NCI-H774 (cell line): ENCODE measurements around the gene CAMKV.

ENCODE experiments used
- DNase-seq: peaks from one replicate; lab custom pipeline; 2025; lab: John Stamatoyannopoulos, UW

CAMKV gene

DNA sequence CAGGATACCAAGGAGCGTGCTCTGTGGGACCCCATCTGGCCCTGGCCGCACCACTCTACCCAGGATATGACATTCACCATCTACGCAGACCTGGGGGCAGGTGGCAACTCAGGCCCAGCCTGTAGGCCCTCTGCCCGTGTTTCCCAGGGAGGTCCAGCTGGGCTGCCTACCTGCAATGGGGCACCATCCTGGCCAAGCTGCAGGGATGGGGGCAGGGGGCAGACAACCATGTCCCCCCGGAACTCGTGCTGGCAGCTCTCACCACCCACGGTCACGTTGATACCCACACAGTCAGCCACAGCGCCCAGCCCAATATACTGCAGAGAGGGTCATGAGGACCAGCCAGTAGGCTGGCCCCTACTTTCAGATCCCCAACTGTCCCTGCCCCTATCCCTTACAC, 26.1 kb upstream of the CAMKV start:
- DNase-seq, result no peak

DNA sequence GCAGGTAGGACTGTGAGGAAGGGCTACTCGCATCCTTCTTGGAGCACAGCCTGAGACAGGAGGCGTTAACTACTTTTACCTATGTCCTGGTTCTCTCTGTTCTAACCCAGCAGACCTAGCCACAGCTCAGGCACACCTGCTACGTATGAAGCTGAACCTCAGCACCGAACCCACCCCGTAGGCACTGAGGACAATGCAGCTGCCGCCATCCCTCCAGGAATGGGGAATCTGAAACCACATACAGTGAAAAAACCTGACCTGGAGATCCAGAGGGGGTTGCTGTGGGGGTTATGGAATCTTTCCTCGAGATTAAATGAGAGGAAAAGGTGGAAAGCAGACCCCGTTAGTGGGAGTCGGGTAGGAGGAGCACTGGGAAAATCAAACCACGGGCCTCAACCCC, 19.6 kb upstream of the CAMKV start:
- no peak for DNase-seq

DNA sequence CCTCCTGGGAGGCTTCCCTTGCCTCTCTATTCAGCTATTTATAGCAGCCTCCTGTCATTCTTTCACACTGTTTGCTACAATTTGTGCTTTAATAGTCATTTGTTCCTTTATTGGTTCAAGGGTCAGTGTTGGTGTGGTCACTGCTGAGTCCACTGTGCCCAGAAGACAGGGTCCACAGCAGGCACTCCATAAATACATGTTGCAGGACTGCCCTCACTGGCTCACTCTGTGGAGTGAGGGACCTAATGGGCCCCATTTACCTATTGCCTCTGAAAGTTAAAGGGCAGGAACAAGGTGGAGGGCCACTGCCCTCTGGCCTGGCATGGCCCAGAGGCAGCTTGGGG, 17.2 kb upstream of the CAMKV start:
- DNase-seq, result no peak

DNA sequence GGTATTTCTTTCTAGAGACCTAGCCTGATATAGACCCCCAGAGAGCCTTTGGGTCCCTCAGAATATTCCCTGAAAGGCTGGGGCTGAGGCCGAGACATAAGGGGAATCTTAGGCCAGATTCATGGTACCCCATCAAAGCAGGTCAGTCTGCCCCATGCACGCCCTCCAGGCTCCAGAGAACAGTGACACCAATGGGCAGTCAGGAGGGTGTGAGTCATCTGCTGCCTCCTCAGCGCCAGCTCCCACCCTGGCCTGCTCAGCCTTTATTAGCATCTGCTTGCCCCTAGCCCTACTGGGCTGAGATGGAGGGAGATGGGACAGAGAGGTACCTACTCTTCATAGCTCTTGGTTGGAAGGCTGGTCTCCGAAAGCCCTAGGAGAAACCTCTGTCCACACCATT, 14.3 kb upstream of the CAMKV start:
- no peak for DNase-seq

DNA sequence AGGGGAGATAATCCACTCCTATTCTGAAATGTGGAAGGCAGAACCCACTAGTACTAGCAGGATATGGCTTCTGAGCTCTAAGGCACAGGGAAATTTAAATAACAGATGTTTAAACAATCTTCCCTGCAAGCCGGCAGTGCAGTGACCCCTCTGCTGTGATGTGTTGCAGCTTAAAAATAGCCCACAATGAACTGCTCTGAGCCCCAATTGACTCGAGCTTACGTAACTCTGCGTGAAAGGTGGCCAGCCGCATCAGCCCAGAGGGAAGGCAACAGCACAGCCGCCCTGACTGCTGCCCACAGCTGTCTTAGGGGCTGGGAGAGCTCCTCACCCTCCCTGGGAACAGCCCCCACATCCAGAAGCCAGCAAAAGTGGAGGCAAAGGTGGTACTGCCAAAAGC, 12.5 kb upstream of the CAMKV start:
- DNase-seq, result no peak

DNA sequence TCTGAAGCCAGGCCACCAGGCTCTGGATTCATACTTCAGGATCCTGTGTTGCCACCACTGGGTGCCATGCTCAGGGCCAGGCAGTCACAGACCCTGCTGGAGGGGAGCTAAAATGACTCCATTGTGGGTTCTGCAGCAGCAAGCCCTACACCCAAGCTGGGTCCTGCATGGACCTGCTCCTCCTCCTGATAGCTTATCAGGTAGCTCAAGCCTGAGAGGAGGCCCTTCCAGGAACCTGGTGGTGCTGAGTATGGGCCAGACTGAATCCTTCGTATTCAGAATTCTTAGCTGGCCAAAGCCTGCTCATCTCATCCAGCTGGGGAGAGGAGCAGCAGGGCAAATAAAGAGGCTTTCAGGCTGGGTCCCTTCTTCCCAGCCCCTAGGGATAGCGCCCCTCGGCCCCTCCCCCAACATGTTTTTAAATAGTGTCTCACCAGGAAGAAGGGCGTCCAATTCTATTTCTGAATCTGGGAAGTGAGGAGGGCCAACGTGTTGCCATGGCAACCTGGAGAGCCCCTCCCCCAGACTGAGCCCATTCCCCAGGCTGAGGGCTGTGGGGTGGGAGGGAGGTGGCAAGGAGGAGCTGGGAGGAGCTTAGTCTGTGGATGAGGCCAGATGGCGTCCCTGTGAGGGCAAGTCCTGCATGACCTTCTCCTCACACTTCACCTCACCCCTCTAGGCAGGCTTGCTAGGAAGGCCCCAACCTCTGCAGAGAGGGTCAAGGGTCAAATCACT, 11.0 kb upstream of the CAMKV start:
- DNase-seq, result no peak

DNA sequence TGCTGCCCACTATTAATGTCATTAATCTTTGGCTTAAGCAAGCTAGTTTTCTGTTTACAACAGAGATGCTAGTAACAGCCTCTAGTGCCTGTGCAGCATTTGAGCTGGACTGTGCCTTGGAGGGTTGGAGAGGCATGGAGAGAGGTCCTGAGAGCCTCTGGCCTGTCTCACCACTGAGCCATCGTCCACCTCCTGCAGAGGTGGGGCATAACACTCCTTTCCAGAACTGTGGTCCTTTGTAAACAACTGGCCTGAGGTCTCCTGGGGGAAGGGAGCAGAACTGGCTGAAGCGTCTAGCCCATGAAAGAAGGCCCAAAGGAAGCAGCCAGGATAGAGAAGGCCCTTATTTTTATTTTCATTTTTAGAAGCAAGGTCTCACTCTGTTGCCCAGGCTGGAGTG, 10.0 kb upstream of the CAMKV start:
- no peak for DNase-seq

DNA sequence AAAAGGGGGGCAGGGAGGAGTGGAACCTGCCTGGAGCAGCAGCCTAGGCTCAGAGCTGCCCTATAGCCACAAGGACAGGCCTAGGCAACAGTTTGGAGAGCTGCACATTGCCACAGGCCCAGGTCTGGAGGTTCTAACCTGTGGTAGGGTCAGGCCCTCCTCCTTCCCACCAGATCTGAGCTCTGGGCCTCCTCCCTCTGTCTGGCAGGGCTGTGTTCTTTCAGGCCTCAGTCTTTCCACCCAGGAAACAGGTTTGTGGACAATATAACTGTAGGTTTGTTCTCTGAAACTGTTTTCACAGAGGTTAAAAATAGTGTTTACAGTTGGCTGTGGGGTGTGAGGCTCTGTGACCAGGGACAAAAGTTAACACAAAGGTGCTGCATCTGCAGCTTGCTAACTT, 9.0 kb upstream of the CAMKV start:
- no peak for DNase-seq

DNA sequence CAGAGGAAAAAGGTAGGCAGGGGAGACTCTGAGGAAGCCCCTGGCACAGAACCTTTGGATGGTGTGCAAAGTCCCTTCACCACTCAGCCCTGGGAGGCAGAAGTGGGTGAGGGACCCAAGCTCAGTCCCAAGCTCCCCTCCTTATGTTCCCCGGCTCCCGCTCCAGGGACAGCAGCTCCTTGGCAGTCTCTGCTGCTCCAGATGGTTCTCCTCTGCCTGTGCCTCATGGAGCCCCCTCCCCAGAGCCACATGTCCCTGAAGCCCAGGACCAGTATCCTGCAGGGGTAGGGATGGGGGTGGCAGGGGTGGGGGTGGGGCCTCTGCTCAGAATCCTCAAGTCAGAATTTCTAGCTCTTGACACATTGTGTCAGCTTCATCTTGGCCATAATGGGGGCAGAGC, 8.0 kb upstream of the CAMKV start:
- DNase-seq, result no peak

DNA sequence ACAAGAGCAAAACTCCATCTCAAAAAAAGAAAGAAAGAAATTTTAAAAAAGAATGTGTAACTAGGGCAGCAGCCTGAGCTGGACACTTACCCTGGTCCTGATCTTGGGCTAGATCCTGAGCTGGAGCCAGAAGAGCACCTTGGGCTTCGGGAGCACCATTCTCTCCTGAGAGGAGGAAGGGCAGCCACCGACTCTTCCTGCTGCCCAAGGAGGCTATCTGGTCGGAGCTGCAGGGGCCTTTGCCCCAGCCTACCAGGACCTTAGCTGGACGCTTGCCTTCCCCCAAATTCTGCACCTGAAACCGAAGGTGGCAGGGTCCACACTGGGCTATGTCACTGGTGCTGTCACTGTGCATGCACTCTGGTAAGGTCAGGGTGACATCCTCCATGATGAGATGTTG, 6.9 kb upstream of the CAMKV start:
- no peak for DNase-seq

DNA sequence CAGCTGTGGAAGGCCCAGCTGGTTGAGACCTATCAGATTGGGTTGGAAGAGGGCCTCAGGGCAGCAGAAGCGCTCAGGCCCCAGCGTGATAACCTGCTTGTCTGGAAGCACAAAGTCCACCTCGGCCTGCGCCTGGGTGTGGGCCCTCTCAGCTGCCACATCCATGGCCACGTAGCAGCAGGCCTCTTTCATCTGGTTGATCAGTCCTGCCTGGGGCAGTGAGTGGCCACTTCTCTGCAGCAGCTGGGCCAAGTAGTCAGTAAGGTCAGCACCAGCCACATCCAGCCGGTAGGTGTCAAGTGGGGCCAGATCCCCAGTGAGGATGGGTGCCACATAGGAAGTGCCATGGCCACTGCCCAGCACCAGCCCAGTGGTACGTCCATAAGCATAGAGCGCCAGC, 3.9 kb upstream of the CAMKV start:
- DNase-seq, result no peak

DNA sequence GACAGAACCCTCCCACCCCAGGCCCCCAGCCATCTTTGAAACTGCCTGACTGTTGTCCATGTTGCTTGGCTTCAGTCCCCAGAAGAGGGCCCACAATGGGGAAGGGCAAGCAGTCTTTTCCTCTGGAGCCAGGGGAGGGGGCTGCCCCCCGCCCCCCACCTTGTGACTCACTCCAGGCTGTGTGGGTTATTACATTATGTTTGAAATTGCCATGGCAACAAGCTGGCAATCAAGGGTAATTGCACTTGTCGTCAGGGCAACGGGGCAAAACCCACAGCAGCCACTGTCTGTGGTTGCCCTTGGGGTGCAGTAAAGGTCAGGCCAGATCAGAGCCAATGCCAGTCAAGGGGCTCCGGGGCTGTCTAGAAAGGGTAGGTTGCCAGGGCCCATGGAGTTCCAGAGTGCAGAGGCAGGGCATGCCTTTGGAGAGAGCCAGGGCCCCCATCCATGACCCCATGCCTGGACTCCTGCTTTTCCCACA, 3.1 kb upstream of the CAMKV start:
- DNase-seq, result no peak

DNA sequence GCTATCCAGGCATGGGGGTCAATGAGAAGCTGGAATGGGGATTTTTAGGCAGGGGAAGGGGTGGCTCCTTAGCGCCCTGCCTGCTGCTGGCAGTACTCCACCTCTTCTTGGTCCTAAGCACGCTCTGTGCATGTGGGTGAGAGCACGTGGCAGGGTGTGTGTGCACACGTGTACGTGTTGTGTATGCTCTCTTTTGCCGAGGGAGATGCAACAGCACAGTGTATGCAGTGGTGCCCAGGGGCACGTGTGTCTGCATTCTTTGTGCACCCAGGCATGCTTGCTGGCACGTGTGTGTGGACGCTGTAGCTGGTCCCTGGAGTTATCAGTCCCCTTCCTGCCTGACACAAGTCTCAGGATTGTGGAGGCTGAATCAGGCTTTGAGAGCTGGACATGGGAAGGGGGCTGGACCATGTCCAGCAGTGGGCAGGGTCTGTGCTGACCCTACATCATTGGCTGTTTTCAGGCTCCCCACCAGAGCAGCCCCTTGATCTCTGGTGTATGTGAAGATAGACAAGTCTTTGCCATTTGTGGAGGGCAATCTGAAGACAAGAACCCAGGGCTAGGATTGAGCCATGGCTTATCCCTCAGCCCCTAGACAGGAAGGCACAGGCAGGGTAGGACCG, 1.9 kb upstream of the CAMKV start:
- DNase-seq, result no peak

DNA sequence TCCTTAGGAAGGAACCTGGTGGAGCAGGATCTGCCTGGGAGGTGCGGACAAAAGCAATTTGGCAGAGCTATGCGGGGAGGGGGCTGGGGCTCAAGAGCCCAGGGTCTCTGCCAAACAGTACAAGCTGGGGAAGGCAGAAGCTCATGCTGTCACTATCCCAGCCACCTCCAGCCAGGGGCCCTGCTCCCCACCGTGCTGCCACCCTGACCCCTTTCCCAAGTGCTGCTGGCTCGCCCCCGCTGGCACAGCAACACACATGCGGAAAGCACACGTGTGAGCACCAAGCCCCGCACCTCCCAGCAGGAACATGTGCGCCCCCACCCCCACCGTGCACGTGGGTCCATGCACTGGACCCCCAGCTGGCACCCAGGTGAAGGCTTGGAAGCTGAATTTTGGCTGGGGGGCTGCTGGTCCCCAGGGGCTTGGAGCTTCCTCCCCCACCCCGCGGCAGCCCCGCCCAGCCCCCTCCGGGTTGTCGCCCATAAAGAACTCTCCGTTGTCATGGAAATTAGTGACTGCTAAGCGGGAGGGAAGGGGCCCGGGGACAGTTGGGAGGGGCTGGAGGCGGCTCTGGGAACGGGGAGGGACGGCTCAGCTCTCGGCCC, 742 bp downstream of the CAMKV start:
- DNase-seq, result no peak

DNA sequence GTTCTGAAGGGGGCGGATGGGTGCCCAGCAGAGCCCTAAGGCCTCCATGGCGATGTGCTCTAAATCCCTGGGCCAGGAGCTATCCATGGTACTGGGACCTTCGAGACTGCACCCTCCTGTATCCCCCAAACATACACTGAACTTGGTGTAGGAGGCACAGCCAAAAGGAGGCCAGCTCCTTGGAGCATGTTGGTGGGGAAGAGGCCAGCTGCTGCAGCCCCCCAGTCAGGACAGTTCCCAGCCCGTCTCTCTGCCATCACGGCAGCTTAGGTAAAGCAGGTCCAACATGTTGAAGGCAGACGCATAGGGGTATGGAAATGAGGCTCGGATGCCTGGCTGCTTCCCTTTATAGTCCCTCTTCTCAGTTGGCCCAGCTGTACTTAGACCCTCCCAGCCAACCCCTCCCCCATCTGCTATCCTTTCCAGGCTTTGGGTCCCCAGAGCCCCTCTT, 1.8 kb downstream of the CAMKV start:
- no peak for DNase-seq

DNA sequence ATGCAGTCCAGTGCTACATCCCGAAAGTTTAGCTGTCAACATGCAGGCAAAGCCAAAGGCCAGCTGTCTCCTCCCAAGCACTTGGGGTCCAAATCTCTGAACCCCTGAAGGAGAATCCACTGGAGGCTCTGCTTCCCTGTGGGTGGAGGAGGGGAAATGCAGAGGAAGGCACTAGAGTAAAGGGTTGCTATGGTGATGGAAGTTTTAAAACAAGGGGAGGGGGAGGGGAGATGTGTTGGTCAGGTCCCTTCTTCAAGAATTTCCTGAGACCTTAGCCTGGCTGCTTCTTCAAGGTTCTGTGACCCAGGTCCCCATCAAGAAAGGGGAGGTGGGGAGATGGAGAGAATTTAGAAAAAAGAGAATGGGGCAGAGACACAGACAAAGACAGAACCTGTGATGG, 2.3 kb downstream of the CAMKV start:
- DNase-seq, result no peak

DNA sequence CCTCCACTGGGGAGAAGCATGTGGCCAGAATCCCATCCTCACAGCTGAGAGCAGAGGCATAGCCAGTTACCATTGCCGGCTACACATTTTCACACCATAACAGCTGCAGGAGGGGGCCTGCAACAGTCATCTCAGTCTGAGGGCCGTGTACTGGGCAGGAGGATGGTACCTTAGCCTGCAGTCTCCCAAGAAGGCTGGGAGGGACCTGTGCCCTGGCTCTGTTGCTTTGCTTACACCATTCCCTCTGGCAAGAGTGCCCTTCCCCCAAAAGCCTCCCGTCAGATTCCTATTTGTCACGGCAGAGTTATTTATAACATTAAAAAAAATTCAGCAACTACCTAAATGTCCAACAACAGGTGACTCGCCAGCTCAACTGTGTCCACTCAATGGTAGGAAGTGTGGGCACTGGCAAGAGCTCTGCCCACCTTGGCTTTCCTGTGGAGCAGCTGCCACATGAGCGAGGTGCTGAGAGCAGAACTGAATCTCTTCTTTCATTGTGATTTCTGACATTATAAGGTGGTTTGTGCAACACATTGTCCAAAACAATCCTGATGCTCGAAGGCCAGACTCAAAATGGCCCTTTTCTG, 4.4 kb downstream of the CAMKV start:
- DNase-seq, result no peak

DNA sequence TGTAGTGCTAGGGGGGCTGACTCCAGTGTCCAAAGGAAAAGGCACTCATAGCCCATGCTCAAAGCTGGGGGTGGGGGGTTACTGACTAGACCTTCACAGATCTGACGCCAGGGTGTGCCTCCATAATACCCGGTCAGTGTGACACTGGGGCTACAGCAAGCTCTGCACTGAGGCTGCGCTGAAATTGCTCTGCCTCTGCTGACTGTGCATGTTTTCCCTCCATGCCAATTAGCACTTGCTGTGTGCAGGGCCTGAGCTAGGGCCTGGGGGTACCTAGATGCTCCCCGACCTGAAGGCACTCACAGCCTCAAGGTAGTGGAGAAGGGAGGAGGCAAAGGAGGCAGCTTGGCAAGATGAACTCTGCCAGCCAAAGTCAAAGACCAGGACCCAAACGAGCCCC, 5.2 kb downstream of the CAMKV start:
- DNase-seq, result no peak

DNA sequence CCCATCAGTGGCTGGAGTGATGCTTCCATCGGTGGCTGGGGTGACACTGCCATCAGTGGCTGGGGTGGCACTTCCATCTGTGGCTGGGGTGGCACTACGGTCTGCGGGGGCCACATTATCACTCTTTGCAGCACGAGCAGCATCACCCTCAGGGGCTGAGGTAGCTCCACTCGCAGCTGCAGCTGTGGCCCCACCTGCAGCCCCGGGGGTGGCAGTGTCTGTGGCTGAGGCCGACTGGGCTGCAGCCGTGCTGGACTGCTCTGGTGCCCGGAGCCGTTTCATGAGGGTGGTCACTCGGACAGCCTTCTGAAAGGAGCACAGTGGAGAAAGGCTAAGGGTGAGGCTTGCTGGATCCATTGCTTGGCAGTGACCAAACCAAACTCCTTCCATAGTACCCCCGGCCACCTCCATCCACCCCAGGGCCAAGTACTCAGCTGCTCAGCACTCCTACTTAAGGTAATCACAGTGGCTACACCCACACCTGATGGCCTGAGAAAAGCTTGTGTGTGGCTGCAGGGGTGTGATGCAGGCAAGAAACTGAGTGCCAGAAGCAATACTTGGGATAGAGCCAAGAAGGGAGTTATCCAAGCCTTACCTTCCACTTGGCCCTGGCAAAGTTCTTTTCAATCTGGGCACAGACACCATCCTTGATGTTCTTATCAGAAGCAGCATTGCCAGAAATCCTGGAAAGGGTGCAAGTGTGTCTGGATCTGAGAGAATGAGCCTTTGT, 10.0 kb downstream of the CAMKV start:
- no peak for DNase-seq

DNA sequence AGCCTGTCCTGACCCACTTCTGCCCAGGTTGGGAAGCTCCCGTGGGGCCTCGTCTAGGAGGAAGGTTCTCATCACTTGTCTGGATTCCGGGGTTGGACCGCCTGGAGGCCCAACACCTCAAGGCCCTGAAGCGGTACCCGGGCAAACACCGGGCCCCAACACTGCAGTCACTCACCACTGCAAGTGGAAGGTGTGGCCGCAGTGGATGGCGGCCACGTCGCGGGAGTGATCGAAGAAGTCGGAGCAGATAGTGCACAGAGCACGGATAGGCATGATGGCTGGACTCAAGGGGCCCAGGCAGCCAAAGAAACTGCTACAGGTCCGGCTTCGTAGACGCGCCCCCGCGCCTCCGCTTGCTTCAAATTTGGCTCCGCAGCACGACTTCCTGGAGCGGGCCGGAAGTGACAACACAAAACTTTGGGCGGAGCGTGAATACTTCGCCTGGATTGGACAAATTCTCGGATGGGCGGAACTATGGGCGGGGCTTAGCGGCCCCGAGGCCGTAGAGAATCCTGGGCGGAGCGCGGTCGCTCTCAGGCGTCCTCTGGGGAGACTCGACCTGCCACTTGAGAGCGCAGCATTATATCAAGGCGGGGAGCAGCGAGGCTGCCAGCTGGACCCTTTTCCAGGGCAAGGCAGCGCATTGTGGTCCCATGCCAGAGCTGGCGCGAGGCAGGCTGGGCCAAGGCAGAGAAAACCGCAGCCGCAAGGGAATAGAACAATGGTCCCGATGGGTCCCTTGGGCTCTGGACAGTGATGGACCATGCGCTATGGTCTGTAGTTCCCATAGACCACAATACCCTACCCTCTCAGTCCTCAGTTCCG, 13.3 kb downstream of the CAMKV start, which contains the start of gene TRAIP:
TSS of gene TRAIP (minus strand) at position 384 of the 825 bp plus-strand sequence. CDS start at position 273, 111 bp downstream.
- DNase-seq, result peak; percentile 75

DNA sequence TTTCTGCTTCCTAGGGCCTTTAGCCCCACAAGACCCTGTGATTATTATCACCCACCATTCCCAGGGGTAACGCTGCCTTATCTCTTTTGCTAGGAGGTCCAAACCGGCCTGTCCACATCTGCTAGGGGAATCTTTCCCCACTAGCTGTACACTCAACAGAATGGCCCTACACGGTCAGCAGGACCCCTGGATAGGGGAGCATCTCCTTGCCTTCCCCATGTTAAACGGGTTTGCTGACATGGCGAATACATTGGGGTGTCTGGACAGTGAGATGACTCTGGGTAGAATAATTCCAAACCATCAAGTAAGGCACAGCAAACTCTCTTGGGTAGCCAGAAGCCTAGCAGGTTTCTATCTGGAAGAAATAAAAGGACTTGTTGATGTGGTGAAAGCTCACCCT, 14.0 kb downstream of the CAMKV start:
- DNase-seq, result no peak
